Cardiac fibroblast (primary cell): ENCODE results near the gene FTSJ1.

ENCODE experiments used
- DNase-seq, 2 donors: peaks; one replicate each; pipeline versions ENCODE4 v3.0.0 to v3.0.0-alpha.2; 2010; ENCODE audit warnings: low read depth in 2 of 2
- H3K4me3 ChIP-seq, 2 donors: replicated peaks in 1 of 2; 1 replicate in 1 of 2; 2 replicates in 1 of 2; pipeline ENCODE4 v1.5.1; 2011; ENCODE audit warnings: low read depth in 2 of 2, low read length in 2 of 2, mild to moderate bottlenecking in 2 of 2, moderate library complexity in 1 of 2
- TF ChIP-seq, protein P1 (sequence below): IDR thresholded peaks from one replicate; pipeline ENCODE4 v1.5.1; 2011; ENCODE audit warnings: low read depth, mild to moderate bottlenecking, low read length, inconsistent platforms

FTSJ1 gene

DNA sequence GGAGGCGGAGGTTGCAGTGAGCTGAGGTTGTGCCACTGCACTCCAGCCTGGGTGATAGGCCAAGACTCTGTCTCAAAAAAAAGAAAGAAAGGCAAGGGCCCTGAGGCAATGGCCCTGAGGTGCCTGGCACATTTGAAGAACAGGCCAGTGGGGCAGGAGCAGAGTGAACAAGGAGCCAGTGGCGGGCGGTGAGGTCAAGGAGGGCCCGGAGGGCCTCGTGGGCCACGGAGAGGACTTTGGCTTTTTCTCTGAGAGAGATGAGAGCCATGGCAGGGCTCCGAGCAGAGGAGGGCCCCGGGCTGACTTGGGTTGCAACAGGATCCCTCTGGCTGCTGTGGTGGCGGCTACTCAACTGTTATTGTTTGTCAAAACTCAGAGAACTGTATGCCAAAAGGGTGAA is 13.3 kb downstream of the FTSJ1 start:
- TF ChIP-seq, protein P1, sequence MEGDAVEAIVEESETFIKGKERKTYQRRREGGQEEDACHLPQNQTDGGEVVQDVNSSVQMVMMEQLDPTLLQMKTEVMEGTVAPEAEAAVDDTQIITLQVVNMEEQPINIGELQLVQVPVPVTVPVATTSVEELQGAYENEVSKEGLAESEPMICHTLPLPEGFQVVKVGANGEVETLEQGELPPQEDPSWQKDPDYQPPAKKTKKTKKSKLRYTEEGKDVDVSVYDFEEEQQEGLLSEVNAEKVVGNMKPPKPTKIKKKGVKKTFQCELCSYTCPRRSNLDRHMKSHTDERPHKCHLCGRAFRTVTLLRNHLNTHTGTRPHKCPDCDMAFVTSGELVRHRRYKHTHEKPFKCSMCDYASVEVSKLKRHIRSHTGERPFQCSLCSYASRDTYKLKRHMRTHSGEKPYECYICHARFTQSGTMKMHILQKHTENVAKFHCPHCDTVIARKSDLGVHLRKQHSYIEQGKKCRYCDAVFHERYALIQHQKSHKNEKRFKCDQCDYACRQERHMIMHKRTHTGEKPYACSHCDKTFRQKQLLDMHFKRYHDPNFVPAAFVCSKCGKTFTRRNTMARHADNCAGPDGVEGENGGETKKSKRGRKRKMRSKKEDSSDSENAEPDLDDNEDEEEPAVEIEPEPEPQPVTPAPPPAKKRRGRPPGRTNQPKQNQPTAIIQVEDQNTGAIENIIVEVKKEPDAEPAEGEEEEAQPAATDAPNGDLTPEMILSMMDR = no peak
- no peak for DNase-seq
- H3K4me3 ChIP-seq = no peak overlapping the region

- no peak overlapping the region for H3K4me3 ChIP-seq
- no peak for DNase-seq
- TF ChIP-seq, protein P1 = no peak
Measured at GRCh38 chrX:48489892-48490291, 13.9 kb downstream of the FTSJ1 start.

- TF ChIP-seq, protein P1 = no peak
- peak in 1 of 2 donors; percentile 40 for DNase-seq
- no peak overlapping the region for H3K4me3 ChIP-seq
Measured at GRCh38 chrX:48490661-48491060, 14.7 kb downstream of the FTSJ1 start.

DNA sequence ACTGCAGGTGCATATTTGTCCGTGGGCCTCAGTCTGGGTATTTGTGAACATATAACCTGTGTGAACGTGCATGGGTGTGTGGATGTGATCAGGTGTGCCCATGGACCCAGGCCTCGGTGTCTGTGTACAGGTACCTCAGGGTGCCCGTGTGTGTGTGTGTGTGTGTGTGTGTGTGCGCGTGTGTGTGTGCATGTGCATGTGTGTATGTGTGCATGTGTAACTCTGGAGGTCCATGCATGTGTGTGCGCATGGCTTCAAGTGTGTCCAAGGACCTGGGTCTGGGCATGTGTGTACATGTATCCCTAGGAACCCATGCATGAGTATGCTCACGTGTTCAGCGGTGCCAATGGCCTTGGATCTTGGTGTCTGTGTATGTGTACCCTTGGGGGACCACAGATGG is 15.8 kb downstream of the FTSJ1 start:
- DNase-seq = no peak
- H3K4me3 ChIP-seq = no peak overlapping the region

GRCh38 chrX:48492293-48492910 is 16.4 kb downstream of the FTSJ1 start:
- H3K4me3 ChIP-seq = no peak overlapping the region
- TF ChIP-seq, protein P1 = no peak
- DNase-seq = peak; percentile 26 to 77

More for the DNA sequence above, 15.8 kb downstream of the FTSJ1 start:
- TF ChIP-seq, protein P1 = no peak

DNA sequence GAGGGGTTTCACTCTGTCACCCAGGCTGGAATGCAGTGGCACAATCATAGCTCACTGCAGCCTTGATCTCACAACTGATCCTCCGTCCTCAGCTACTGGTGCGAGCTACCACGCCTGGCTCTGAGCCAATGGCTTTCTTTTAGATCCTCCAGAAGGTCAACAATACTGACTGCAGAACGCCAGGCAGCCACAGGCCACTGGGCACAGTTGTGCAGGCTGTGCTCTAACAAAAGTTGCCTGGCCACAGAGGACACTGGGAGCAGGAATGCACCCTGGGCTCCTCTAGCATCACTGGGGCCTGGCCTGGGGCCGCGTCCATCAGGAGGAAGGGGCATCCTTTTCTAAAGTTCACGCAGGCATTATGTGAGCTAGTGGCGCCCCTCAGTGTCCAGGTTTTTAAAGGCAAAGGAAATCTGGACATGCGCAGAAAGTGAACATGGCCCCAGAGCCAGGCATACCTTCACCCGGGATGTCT is 17.9 kb downstream of the FTSJ1 start:
- peak; percentile 61 to 79 for DNase-seq
- TF ChIP-seq, protein P1 = peak; percentile 35
- no peak overlapping the region for H3K4me3 ChIP-seq

DNA sequence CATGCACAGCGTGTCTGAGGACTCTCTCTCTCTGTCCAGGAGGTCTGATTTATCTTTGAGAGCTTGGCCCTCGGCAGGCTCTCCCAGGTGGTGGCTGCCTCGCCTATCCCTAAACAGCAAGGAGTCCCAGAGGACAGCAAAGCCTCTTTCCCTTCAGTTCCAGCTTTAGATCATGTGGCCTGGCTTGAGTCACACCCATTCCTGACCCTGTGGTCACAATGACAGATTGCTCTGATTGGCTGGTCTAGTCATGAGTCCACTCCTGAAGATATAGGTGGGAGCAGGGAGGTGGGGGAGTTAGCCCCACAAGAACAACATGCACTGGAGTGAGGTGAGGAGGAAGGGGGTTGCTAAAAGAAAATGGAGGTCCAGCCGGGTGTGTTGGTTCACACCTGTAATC is 20.7 kb downstream of the FTSJ1 start:
- peak in 1 of 2 donors; percentile 49 for DNase-seq
- TF ChIP-seq, protein P1 = no peak
- no peak overlapping the region for H3K4me3 ChIP-seq
